HG02840 (cell line): Measurements from ENCODE around the gene PACSIN1.

Experiments used
- ATAC-seq: cut with Tn5 transposase; IDR thresholded peaks from one replicate; pipeline ENCODE4 v1.9.1; 2021; ENCODE audit warnings: mild to moderate bottlenecking, moderate library complexity, moderate number of reproducible peaks; ENCODE audit not compliant: unreplicated experiment, low FRiP score

The PACSIN1 gene

GRCh38 chr6:34465531-34466241 lies at the start of gene PACSIN1:
Gene PACSIN1, plus strand, starts transcription at chr6:34466076. Its CDS starts 60,230 bp downstream, at chr6:34526306.
- no peak for ATAC-seq

- no peak for ATAC-seq
Measured at GRCh38 chr6:34416877-34417371, 49.0 kb upstream of the PACSIN1 start.

GRCh38 chr6:34418367-34418766 lies 47.5 kb upstream of the PACSIN1 start:
- no peak for ATAC-seq

GRCh38 chr6:34423254-34423653 lies 42.6 kb upstream of the PACSIN1 start:
- no peak for ATAC-seq

- no peak for ATAC-seq
Measured at GRCh38 chr6:34424200-34425131, 41.4 kb upstream of the PACSIN1 start.

- no peak for ATAC-seq
Measured at GRCh38 chr6:34425132-34425497, 40.8 kb upstream of the PACSIN1 start.

- ATAC-seq, result peak; percentile 88
Measured at GRCh38 chr6:34425498-34426410, 40.1 kb upstream of the PACSIN1 start, which contains the start of gene RPS10. Gene RPS10, minus strand, starts transcription at chr6:34426069. Its CDS starts 848 bp downstream, at chr6:34425221.

- ATAC-seq, result no peak
Measured at GRCh38 chr6:34435916-34436315, 30.0 kb upstream of the PACSIN1 start.

GRCh38 chr6:34436803-34437643 lies 28.9 kb upstream of the PACSIN1 start:
- ATAC-seq, result no peak

GRCh38 chr6:34437644-34437970 lies 28.3 kb upstream of the PACSIN1 start:
- no peak for ATAC-seq

- no peak for ATAC-seq
Measured at GRCh38 chr6:34438705-34439104, 27.2 kb upstream of the PACSIN1 start.

- ATAC-seq, result no peak
Measured at GRCh38 chr6:34439442-34439841, 26.4 kb upstream of the PACSIN1 start.

GRCh38 chr6:34441526-34441925 lies 24.4 kb upstream of the PACSIN1 start:
- ATAC-seq, result no peak

- no peak for ATAC-seq
Measured at GRCh38 chr6:34445313-34445860, 20.5 kb upstream of the PACSIN1 start.

- ATAC-seq, result no peak
Measured at GRCh38 chr6:34447386-34447785, 18.5 kb upstream of the PACSIN1 start.

GRCh38 chr6:34447910-34448309 lies 18.0 kb upstream of the PACSIN1 start:
- ATAC-seq, result no peak

- no peak for ATAC-seq
Measured at GRCh38 chr6:34451192-34451591, 14.7 kb upstream of the PACSIN1 start.

- ATAC-seq, result no peak
Measured at GRCh38 chr6:34455831-34456230, 10.0 kb upstream of the PACSIN1 start.

- ATAC-seq, result no peak
Measured at GRCh38 chr6:34457382-34457741, 8.5 kb upstream of the PACSIN1 start.
